ENCODE measurements around the gene SRRM1. TPM values are rescaled to one million over a fixed set of nuclear protein-coding genes. Genes with fewer than 3 reads are reported as not detected.

Gene SRRM1
- total RNA-seq, 2 experiments from 2014 or later, result 189 to 207 TPM

- H3K4me1 Mint-ChIP-seq (ENCODE audit: low read depth), result peaks cover 23% of the 10 kb centered on the region
- no peak overlapping the region for H3K27ac Mint-ChIP-seq
- no peak overlapping the region for H3K4me3 Mint-ChIP-seq
These were observed 64.6 kb downstream of the SRRM1 start for GRCh38 chr1:24707687-24708086.

GRCh38 chr1:24708938-24709337 is 65.8 kb downstream of the SRRM1 start:
- no peaks in the 10 kb centered on the region for H3K36me3 Mint-ChIP-seq (ENCODE audit: low read depth)
- CTCF ChIA-PET, result interaction anchor here (1.3 kb wide), 1 partner anchor 20 kb away, joined by 4 read pairs; no protein-coding TSS in a partner anchor
- H3K4me3 Mint-ChIP-seq, result no peak overlapping the region
- DNase-seq (no peak), ATAC-seq (no peak)
- H3K27me3 Mint-ChIP-seq (ENCODE audit: low read depth), result peaks cover 2% of the 10 kb centered on the region
- POLR2A ChIA-PET, result no interaction called here
- peaks cover 23% of the 10 kb centered on the region for H3K4me1 Mint-ChIP-seq (ENCODE audit: low read depth)
- no peaks in the 10 kb centered on the region for H3K9me3 Mint-ChIP-seq (ENCODE audit: insufficient read depth)
- H3K27ac Mint-ChIP-seq, result no peak overlapping the region

More at GRCh38 chr1:24707687-24708086, 64.6 kb downstream of the SRRM1 start:
- no peak for DNase-seq
- ChIA-PET POLR2A (no interaction called here), CTCF (no interaction called here)
- Mint-ChIP-seq H3K9me3 (ENCODE audit: insufficient read depth) (no peaks in the 10 kb centered on the region), H3K27me3 (ENCODE audit: low read depth) (peaks cover 2% of the 10 kb centered on the region), H3K36me3 (ENCODE audit: low read depth) (no peaks in the 10 kb centered on the region)
- ATAC-seq, result no peak

- no peaks in the 10 kb centered on the region for H3K9me3 Mint-ChIP-seq (ENCODE audit: insufficient read depth)
- H3K4me1 Mint-ChIP-seq (ENCODE audit: low read depth), result peaks cover 23% of the 10 kb centered on the region
- no peaks in the 10 kb centered on the region for H3K36me3 Mint-ChIP-seq (ENCODE audit: low read depth)
- H3K4me3 Mint-ChIP-seq, result no peak overlapping the region
- DNase-seq (peak; percentile 42), ATAC-seq (peak; percentile 61)
- ChIA-PET POLR2A (no interaction called here), CTCF (interaction anchor here (0.8 to 1.3 kb wide), 3 partner anchors 21 to 125 kb away, joined by 3 to 4 read pairs (median 3); no protein-coding TSS in a partner anchor)
- peak overlapping the region; percentile 19 for H3K27ac Mint-ChIP-seq
- peaks cover 2% of the 10 kb centered on the region for H3K27me3 Mint-ChIP-seq (ENCODE audit: low read depth)
These were observed 66.8 kb downstream of the SRRM1 start for GRCh38 chr1:24709791-24710441.

GRCh38 chr1:24711329-24711728 is 68.2 kb downstream of the SRRM1 start:
- H3K27me3 Mint-ChIP-seq (ENCODE audit: low read depth), result peaks cover 2% of the 10 kb centered on the region

GRCh38 chr1:24713176-24713575 is 70.1 kb downstream of the SRRM1 start:
- CTCF ChIA-PET, result no interaction called here
- Mint-ChIP-seq H3K9me3 (ENCODE audit: insufficient read depth) (no peaks in the 10 kb centered on the region), H3K27ac (no peak overlapping the region), H3K27me3 (ENCODE audit: low read depth) (peaks cover under 1% of the 10 kb centered on the region), H3K36me3 (ENCODE audit: low read depth) (no peaks in the 10 kb centered on the region), H3K4me3 (no peak overlapping the region), H3K4me1 (ENCODE audit: low read depth) (peaks cover 15% of the 10 kb centered on the region)
- ATAC-seq, result no peak
- no peak for DNase-seq
- POLR2A ChIA-PET, result no interaction called here

More at GRCh38 chr1:24711329-24711728, 68.2 kb downstream of the SRRM1 start:
- DNase-seq (no peak), ATAC-seq (no peak)
- Mint-ChIP-seq H3K9me3 (ENCODE audit: insufficient read depth) (no peaks in the 10 kb centered on the region), H3K4me3 (no peak overlapping the region), H3K27ac (no peak overlapping the region), H3K4me1 (ENCODE audit: low read depth) (peaks cover 15% of the 10 kb centered on the region), H3K36me3 (ENCODE audit: low read depth) (no peaks in the 10 kb centered on the region)
- POLR2A ChIA-PET, result no interaction called here
- CTCF ChIA-PET, result interaction anchor here (2.2 kb wide), 1 partner anchor 23 kb away, joined by 7 read pairs; no protein-coding TSS in a partner anchor

GRCh38 chr1:24713736-24714135 is 70.6 kb downstream of the SRRM1 start:
- ATAC-seq, result no peak
- POLR2A ChIA-PET, result no interaction called here
- no peak for DNase-seq
- Mint-ChIP-seq H3K9me3 (ENCODE audit: insufficient read depth) (no peaks in the 10 kb centered on the region), H3K27ac (no peak overlapping the region), H3K4me3 (no peak overlapping the region), H3K27me3 (ENCODE audit: low read depth) (peaks cover 3% of the 10 kb centered on the region), H3K4me1 (ENCODE audit: low read depth) (peaks cover 15% of the 10 kb centered on the region), H3K36me3 (ENCODE audit: low read depth) (no peaks in the 10 kb centered on the region)
- CTCF ChIA-PET, result no interaction called here

GRCh38 chr1:24714859-24715520 is 71.9 kb downstream of the SRRM1 start:
- Mint-ChIP-seq H3K36me3 (ENCODE audit: low read depth) (no peaks in the 10 kb centered on the region), H3K9me3 (ENCODE audit: insufficient read depth) (no peaks in the 10 kb centered on the region), H3K27me3 (ENCODE audit: low read depth) (peaks cover 3% of the 10 kb centered on the region), H3K27ac (no peak overlapping the region), H3K4me3 (no peak overlapping the region), H3K4me1 (ENCODE audit: low read depth) (peaks cover 4% of the 10 kb centered on the region)
- POLR2A ChIA-PET, result no interaction called here
- ATAC-seq (no peak), DNase-seq (no peak)
- CTCF ChIA-PET, result interaction anchor here (1.0 kb wide), 1 partner anchor 128 kb away, joined by 4 read pairs; no protein-coding TSS in a partner anchor

- H3K27ac Mint-ChIP-seq, result no peak overlapping the region
- ChIA-PET POLR2A (interaction anchor here (1.1 kb wide), 1 partner anchor 12 kb away, joined by 3 read pairs; no protein-coding TSS in a partner anchor), CTCF (interaction anchor here (1.0 to 2.5 kb wide), 2 partner anchors 27 to 129 kb away, joined by 4 to 9 read pairs; no protein-coding TSS in a partner anchor)
- DNase-seq, result no peak
- H3K4me1 Mint-ChIP-seq (ENCODE audit: low read depth), result no peaks in the 10 kb centered on the region
- H3K4me3 Mint-ChIP-seq, result no peak overlapping the region
- H3K27me3 Mint-ChIP-seq (ENCODE audit: low read depth), result peaks cover 3% of the 10 kb centered on the region
- H3K36me3 Mint-ChIP-seq (ENCODE audit: low read depth), result no peaks in the 10 kb centered on the region
- no peaks in the 10 kb centered on the region for H3K9me3 Mint-ChIP-seq (ENCODE audit: insufficient read depth)
- no peak for ATAC-seq
These were observed 72.6 kb downstream of the SRRM1 start for GRCh38 chr1:24715658-24716057.

GRCh38 chr1:24717887-24718650 is 75.0 kb downstream of the SRRM1 start:
- CTCF ChIA-PET, result interaction anchor here (2.5 kb wide), 1 partner anchor 29 kb away, joined by 9 read pairs; no protein-coding TSS in a partner anchor
- Mint-ChIP-seq H3K4me1 (ENCODE audit: low read depth) (peaks cover 10% of the 10 kb centered on the region), H3K27ac (no peak overlapping the region), H3K9me3 (ENCODE audit: insufficient read depth) (peaks cover 4% of the 10 kb centered on the region), H3K36me3 (ENCODE audit: low read depth) (no peaks in the 10 kb centered on the region), H3K27me3 (ENCODE audit: low read depth) (peaks cover 3% of the 10 kb centered on the region), H3K4me3 (no peak overlapping the region)
- ATAC-seq, result no peak
- DNase-seq, result no peak
- POLR2A ChIA-PET, result no interaction called here

- ChIA-PET POLR2A (no interaction called here), CTCF (no interaction called here)
- no peaks in the 10 kb centered on the region for H3K36me3 Mint-ChIP-seq (ENCODE audit: low read depth)
- ATAC-seq, result no peak
- H3K4me1 Mint-ChIP-seq (ENCODE audit: low read depth), result peaks cover 10% of the 10 kb centered on the region
- peaks cover 4% of the 10 kb centered on the region for H3K9me3 Mint-ChIP-seq (ENCODE audit: insufficient read depth)
- H3K4me3 Mint-ChIP-seq, result no peak overlapping the region
- DNase-seq, result no peak
- H3K27ac Mint-ChIP-seq, result no peak overlapping the region
- H3K27me3 Mint-ChIP-seq (ENCODE audit: low read depth), result peaks cover 3% of the 10 kb centered on the region
These were observed 77.0 kb downstream of the SRRM1 start for GRCh38 chr1:24720152-24720551.

- Mint-ChIP-seq H3K9me3 (ENCODE audit: insufficient read depth) (peaks cover 4% of the 10 kb centered on the region), H3K4me1 (ENCODE audit: low read depth) (peaks cover 10% of the 10 kb centered on the region), H3K36me3 (ENCODE audit: low read depth) (no peaks in the 10 kb centered on the region), H3K27me3 (ENCODE audit: low read depth) (peaks cover 3% of the 10 kb centered on the region), H3K4me3 (no peak overlapping the region), H3K27ac (no peak overlapping the region)
- ChIA-PET CTCF (no interaction called here), POLR2A (no interaction called here)
- ATAC-seq (no peak), DNase-seq (no peak)
These were observed 78.4 kb downstream of the SRRM1 start for GRCh38 chr1:24721533-24721932.
